Heart right ventricle (tissue), 16 donors: Measurements from ENCODE around the gene LENEP. TPM values are rescaled to one million over a fixed set of nuclear protein-coding genes. Genes with fewer than 3 reads are reported as not detected.
A peak's percentile ranks its signal among the peaks of the same experiment; 100 is the strongest.

Source experiments
- ATAC-seq, 8 donors: fragments of 200-7000 bp; cut with Tn5 transposase; one replicate each; pipeline ENCODE4 v1.9.1; 2020; ENCODE audit warnings: mild to moderate bottlenecking in 8 of 8, moderate library complexity in 8 of 8, moderate number of reproducible peaks in 1 of 8
- DNase-seq, 2 donors: peaks; one replicate each; pipeline ENCODE4 v3.0.0-alpha.2; 2020
- H3K27ac ChIP-seq, 10 donors: fragments of 200-600 bp; sonication (generic) in 2 of 10; one replicate each; pipeline versions ENCODE4 v1.5.0 to v1.8.0; 2020 to 2022; ENCODE audit warnings: mild to moderate bottlenecking in 3 of 10
- H3K27me3 ChIP-seq, 7 donors: fragments of 200-600 bp; one replicate each; pipeline ENCODE4 v1.8.0; 2021 to 2022; ENCODE audit warnings: mild to moderate bottlenecking in 2 of 7
- H3K36me3 ChIP-seq, 9 donors: fragments of 200-600 bp; sonication (generic) in 1 of 9; one replicate each; pipeline versions ENCODE4 v1.5.0 to v1.8.0; 2020 to 2022; ENCODE audit warnings: mild to moderate bottlenecking in 2 of 9
- H3K4me1 ChIP-seq, 9 donors: fragments of 200-600 bp; sonication (generic) in 1 of 9; one replicate each; pipeline versions ENCODE4 v1.5.0 to v1.8.0; 2020 to 2022; ENCODE audit warnings: mild to moderate bottlenecking in 4 of 9
- H3K4me3 ChIP-seq, 10 donors: fragments of 200-600 bp; sonication (generic) in 2 of 10; one replicate each; pipeline versions ENCODE4 v1.5.0 to v1.8.0; 2020 to 2022; ENCODE audit warnings: mild to moderate bottlenecking in 7 of 10, moderate library complexity in 2 of 10
- H3K9me3 ChIP-seq, 11 donors: fragments of 200-600 bp in 10 of 11; sonication (generic) in 2 of 11; one replicate each; pipeline versions ENCODE4 v1.5.0 to v1.8.0; 2013 to 2022; ENCODE audit warnings: mild to moderate bottlenecking in 2 of 11, control low read depth in 1 of 11, moderate library complexity in 1 of 11
- WGBS, 2 donors: extraction: QIAGEN DNeasy Blood & Tissue Kit; methylation state at CpG; one replicate each; pipeline ENCODE4 v1.1.7; 2013; ENCODE audit warnings: inconsistent platforms in 1 of 2; 5-methylcytosine and 5-hydroxymethylcytosine counted together
- intact Hi-C, 10 donors: fragments of 100-400 bp; cut with DNase I; formaldehyde crosslinking; loops; one replicate each; pipeline versions ENCODE4 v1.11.1 to v1.14.2; 2022
- long read RNA-seq, 3 donors: library from polyadenylated mRNA; unstranded; transcript quantifications; one replicate each; pipeline ENCODE4 v2.0.0, GENCODE V29; 2020 to 2021
- polyA plus RNA-seq, 2 donors: library from polyadenylated mRNA; stranded (reverse); fragments of 200-250 nt; gene quantifications; one replicate each; pipeline ENCODE4 v1.2.3, GENCODE V29; 2013
- total RNA-seq, 10 donors: library from RNA; stranded (reverse); fragmentation: NEBNext Ultra II Directional in 3 of 10; extraction: Animal tissue kit (Norgen Biotek cat#: 25700) in 3 of 10; gene quantifications; one replicate each; pipeline versions ENCODE4 v1.2.1 to v1.2.4, GENCODE V29; 2021 to 2023
- TF ChIP-seq, protein P1 (sequence below), 9 donors: fragments of 200-600 bp; sonication (generic) in 2 of 9; IDR thresholded peaks; one replicate each; pipeline versions ENCODE4 v1.5.0 to v1.8.0; 2021 to 2022; ENCODE audit warnings: antibody characterized with exemption in 9 of 9, mild to moderate bottlenecking in 5 of 9, moderate library complexity in 1 of 9
- donor health status: Arrhythmogenic right ventricular cardiomyopathy.
- donor health status: ischemic (EF 13 %, LVEDD 7.1; RV severe dilation, severe dysfunction).
- donor health status: healthy with polysubstance abuse.
- donor health status: DM: no; HTN: yes; CAD: no.
- donor health status: DM: no; HTN: no; CAD: no.
- donor health status: ischemic (EF 25% LVEDD 6.9; RV normal size, moderate dysfunction).
- donor health status: ischemic (EF 25% LVEDD 5.7; RV mildly dilated, moderate dysfunction).
- donor health status: healthy.
- donor health status: DM: yes; HTN: yes; CAD: no.
- donor health status: Ischemic cardiomyopathy.
- donor health status: ischemic (EF 35%, LVEDD 5.7; RV mildly dilated, moderate dysfunction).
- donor health status: nonischemic (EF 11% LVEDD 7.7; RV severe dilation, severe dysfunction).
- donor health status: DM: yes; HTN: yes; CAD: no.
- donor health status: PGD.
- donor health status: ischemic (EF 29% LVEDD 5.4; RV normal size, mild dysfunction).
- donor health status: nonischemic (EF 23%, LVEDD 6.1; RV moderate dilation, normal function).

Gene LENEP, protein sequence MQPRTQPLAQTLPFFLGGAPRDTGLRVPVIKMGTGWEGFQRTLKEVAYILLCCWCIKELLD
- total RNA-seq: not detected
- polyA plus RNA-seq: not detected
- long read RNA-seq, donor 1: 0 reads
- long read RNA-seq, donor 2: 0 reads
- long read RNA-seq, donor 3: 0 reads

DNA sequence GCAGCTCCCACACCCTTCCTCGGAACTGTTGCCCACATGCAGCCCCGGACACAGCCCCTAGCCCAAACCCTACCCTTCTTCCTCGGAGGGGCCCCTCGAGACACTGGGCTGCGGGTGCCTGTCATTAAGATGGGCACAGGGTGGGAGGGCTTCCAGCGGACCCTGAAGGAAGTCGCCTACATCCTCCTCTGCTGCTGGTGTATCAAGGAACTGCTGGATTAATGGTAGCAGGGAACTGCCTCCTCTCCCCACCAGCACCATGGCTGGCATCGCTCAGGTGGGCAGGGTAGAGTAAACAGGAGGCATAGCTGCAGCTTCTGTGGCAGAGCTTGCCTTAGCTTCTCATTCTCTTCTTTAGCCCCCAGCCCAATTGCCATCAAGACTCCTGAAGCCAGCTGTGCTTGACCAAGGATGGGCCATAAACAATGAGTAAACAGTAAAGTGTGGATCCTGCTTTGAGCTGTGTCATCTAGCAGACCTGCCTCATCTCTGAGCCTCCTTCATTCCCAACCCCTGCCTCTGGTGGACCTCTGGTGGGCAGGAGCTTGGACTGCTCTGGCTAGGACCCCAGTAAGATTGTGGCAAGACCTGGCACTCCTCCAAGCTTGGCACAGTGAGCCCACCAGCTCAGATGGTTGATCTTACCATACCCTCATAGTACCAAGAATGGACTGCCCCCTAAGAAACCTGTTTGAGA lies at the start of gene LENEP:
LENEP (plus strand) TSS at position 15 of the 697 bp plus-strand sequence; CDS start at position 37, 22 bp downstream.
- no peaks in the 10 kb centered on the region for H3K9me3 ChIP-seq
- H3K36me3 ChIP-seq: peaks cover 0 to 40% (median 6%) of the 10 kb centered on the region in 9 donors
- peaks cover 0 to 27% (median 1%) of the 10 kb centered on the region in 9 donors for H3K4me1 ChIP-seq
- intact Hi-C loops: no loop called here
- TF ChIP-seq, protein P1, sequence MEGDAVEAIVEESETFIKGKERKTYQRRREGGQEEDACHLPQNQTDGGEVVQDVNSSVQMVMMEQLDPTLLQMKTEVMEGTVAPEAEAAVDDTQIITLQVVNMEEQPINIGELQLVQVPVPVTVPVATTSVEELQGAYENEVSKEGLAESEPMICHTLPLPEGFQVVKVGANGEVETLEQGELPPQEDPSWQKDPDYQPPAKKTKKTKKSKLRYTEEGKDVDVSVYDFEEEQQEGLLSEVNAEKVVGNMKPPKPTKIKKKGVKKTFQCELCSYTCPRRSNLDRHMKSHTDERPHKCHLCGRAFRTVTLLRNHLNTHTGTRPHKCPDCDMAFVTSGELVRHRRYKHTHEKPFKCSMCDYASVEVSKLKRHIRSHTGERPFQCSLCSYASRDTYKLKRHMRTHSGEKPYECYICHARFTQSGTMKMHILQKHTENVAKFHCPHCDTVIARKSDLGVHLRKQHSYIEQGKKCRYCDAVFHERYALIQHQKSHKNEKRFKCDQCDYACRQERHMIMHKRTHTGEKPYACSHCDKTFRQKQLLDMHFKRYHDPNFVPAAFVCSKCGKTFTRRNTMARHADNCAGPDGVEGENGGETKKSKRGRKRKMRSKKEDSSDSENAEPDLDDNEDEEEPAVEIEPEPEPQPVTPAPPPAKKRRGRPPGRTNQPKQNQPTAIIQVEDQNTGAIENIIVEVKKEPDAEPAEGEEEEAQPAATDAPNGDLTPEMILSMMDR (IDR thresholded peaks at IDR 0.05): no peak
- H3K4me3 ChIP-seq: no peak within 1 kb of the TSS
- ATAC-seq: no peak
- H3K27me3 ChIP-seq: no peaks in the 10 kb centered on the region
- whole genome bisulfite sequencing, 2 donors: 70 to 73% methylated on average over 8 of the region's 8 CpGs
- DNase-seq: no peak
- no peak within 1 kb of the TSS for H3K27ac ChIP-seq

DNA sequence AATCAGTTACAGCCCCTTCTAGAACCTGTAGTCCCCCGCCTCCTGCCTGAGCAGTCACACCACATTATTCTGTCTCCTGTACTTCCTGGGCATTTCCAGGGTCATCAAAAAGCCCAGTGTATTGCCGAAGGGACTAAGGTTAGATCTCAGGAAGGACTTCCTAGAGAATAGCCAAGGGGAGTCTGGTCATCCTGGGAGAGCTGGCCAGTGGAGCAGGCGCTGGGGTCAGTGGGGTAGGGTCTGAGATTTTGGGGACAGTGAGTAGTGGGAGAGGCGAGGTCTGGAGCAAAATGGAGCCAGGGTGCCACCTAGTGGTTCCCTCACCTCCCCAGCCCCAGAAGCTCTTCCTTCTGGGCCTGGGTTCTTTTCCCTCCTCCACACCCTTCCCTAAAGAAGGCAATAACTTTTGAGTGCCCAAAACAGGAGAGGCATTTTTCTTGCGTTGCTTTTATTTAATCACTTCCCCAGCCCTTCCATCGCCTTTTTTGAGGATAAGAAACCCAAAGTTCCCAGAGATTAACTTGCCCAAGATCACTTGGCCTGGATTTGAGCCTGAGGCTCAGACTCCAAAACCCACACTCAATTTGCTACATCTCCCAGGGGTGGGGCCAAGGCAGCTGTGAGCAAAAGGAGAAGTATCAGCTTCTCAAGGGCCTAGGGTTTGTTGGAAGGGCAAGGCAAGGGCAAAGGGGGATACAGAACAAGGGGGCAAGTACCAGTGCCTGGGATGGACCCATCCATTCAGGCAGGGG lies 49.6 kb upstream of the LENEP start:
- H3K9me3 ChIP-seq: no peaks in the 10 kb centered on the region
- intact Hi-C loops: no loop called here
- H3K4me1 ChIP-seq: peaks cover 0 to 52% (median 33%) of the 10 kb centered on the region in 9 donors
- TF ChIP-seq, protein P1 (IDR thresholded peaks at IDR 0.05): peak; percentile 52 to 83 (median 76)
- H3K4me3 ChIP-seq: no peak overlapping the region
- ATAC-seq (peak in 6 of 8 donors; percentile 30 to 60 (median 54)), DNase-seq (peak in 1 of 2 donors; percentile 34)
- peaks cover 0 to 40% (median 7%) of the 10 kb centered on the region in 9 donors for H3K36me3 ChIP-seq
- WGBS, 2 donors: 46 to 52% methylated on average over 6 of the region's 6 CpGs
- H3K27ac ChIP-seq: peak overlapping the region in 8 of 10 donors; percentile 17 to 78 (median 36)
- no peaks in the 10 kb centered on the region for H3K27me3 ChIP-seq

DNA sequence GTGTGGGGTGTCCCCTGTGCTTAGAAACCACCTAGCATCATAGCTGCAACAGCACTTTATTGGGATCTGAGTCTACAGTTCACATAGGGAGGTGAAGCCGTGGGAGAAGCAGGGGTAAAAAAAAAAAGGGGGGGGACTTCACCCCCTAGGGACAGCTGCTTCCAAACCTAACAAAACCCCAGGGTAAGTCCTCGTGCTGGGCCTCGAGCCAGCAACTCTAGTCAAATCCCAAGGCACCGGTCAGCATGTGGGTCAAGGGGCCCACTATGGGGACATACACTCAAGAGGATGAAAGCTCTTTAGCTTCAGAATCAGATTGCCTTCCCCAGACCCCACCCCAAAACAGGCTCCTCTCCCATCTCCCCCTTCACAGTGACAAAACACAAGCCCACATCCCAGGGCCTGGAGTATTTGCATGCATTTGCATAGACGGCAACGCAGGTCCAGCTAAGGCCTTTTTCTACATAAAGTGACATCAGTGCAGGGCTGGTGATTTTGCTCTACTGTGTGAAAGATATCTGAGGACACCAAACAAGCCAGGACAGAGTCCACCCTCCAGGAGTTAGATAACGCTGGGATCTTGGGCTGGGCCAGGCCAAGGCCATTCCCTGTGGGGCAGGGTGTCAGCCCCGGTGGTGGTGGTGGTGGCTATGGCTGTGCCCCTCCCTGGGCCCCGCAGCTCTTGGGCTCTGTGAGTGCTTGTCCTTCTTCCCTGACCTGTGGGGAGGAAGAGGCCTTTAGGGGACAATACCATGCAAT lies 48.8 kb upstream of the LENEP start:
- DNase-seq (peak in 1 of 2 donors; percentile 43), ATAC-seq (peak in 2 of 8 donors; percentile 8 to 17)
- Histone ChIP-seq H3K27me3 (no peaks in the 10 kb centered on the region), H3K4me3 (no peak overlapping the region), H3K36me3 (peaks cover 0 to 43% (median 7%) of the 10 kb centered on the region in 9 donors), H3K9me3 (no peaks in the 10 kb centered on the region), H3K4me1 (peaks cover 0 to 51% (median 33%) of the 10 kb centered on the region in 9 donors), H3K27ac (peak overlapping the region in 8 of 10 donors; percentile 17 to 78 (median 36))
- intact Hi-C loops: no loop called here
- WGBS, 2 donors: 48% methylated on average over 9 of the region's 9 CpGs
- TF ChIP-seq, protein P1 (IDR thresholded peaks at IDR 0.05): no peak
